DMS153 (cell line): ENCODE data around the gene MCMBP.
"Not testable (repeated sequence)": the region's sequence is repeated elsewhere in the genome, so short reads cannot be mapped to it uniquely, and the experiment has no call there.

Experiments used
- DNase-seq: peaks from one replicate; lab custom pipeline; 2025; lab: John Stamatoyannopoulos, UW

The MCMBP gene

DNA sequence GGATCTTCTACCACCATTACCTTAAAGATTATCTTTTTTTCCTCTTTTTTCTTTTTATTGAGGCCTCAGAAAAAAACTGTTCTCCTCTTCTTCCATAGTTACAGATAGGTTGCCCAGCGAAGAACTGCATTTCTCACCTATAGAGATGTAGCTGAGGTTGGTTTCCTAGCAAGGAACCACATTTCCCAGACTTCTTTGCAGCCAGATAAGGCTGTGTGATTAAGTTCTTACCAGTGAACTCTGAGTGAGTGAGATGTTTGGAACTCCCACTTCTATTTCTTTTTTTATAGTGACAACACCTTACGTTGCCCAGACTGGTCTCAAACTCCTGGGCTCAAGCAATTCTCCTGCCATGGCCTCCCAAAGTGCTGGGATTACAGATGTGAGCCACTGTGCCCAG is 5.9 kb upstream of the MCMBP start:
- no peak for DNase-seq

- peak; percentile 79 for DNase-seq
Measured at GRCh38 chr10:119872860-119873681, 428 bp upstream of the MCMBP start.

- peak; percentile 74 for DNase-seq
Measured at GRCh38 chr10:119871881-119872609, 598 bp downstream of the MCMBP start.

- not testable (repeated sequence) for DNase-seq
Measured at GRCh38 chr10:119869398-119869797, 3.2 kb downstream of the MCMBP start.

DNA sequence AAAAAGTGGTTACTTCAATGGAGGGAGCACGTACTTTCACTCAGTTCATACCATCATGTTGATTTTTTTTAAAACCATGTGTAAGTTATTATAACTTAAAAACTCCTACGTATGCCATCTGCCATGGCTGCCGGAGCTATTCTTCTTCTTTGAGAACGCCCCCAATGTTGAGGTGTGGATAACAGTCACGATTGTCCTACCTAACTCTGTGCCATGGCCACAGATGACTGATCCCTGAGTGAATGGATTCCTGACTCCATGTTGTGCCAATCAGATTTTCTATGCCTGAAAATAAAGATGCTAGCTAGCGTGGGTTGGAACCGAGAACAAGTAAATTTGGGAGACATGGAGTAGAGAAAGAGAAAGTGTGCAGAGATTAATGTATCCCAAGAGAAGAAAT is 5.3 kb downstream of the MCMBP start:
- DNase-seq: no peak

- DNase-seq: no peak
Measured at GRCh38 chr10:119865699-119866240, 6.9 kb downstream of the MCMBP start.

GRCh38 chr10:119863951-119864565 is 8.6 kb downstream of the MCMBP start:
- no peak for DNase-seq

- no peak for DNase-seq
Measured at GRCh38 chr10:119862524-119862923, 10.1 kb downstream of the MCMBP start.

DNA sequence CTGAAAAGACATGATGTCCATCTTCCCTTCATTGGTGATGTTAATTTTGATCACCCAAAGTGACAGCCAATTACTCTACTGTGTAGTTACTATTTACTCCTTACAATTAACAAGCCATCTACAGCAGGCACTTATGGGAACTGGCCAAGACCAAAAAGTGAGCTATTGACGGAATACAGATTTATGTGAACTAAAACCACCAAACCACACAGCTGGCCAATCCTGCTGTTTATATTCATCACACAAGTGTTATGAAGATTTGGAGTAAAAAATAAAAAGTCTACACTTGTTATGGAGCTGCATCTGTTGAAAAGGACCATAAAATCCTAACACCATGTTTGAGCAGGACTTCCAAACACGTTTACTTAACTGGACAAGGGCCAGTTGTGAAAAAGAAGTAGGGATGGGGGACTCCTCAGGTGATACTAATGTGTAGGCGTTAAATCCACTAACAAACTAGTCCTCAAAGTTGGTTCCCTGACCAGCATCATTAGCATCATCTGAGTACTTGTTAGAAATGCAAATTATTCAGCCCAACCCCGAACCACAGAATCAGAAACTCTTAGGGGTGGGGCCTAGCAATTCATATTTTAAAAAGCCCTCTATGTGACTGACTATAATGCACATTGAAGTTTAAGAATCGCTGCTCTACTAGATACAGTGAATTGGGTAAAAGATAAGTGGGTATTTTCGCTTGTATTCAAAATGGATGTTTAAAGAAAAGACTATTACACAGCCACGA is 11.6 kb downstream of the MCMBP start:
- no peak for DNase-seq

- DNase-seq: no peak
Measured at GRCh38 chr10:119859420-119860258, 13.0 kb downstream of the MCMBP start.

- DNase-seq: no peak
Measured at GRCh38 chr10:119858063-119858462, 14.6 kb downstream of the MCMBP start.

DNA sequence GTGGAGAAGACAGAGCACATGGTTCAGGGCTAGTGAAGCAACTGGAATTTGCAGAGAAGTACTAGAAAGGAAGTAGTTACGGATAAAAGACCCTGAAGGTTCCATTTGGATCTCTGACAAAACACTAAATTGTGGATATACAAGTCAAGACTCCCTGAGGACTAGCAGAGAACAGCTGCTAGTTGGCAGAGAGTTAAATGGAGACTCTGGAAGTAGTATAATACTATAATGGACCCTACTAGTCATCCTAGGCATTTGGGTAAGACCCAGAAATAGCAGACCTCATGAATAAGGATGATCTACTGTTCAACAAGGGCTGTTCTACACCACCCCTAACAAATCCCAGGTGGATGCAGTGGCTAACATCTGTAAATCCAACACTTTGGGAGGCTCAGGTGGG is 19.1 kb downstream of the MCMBP start:
- DNase-seq: no peak

- DNase-seq: no peak
Measured at GRCh38 chr10:119852822-119853221, 19.8 kb downstream of the MCMBP start.

DNA sequence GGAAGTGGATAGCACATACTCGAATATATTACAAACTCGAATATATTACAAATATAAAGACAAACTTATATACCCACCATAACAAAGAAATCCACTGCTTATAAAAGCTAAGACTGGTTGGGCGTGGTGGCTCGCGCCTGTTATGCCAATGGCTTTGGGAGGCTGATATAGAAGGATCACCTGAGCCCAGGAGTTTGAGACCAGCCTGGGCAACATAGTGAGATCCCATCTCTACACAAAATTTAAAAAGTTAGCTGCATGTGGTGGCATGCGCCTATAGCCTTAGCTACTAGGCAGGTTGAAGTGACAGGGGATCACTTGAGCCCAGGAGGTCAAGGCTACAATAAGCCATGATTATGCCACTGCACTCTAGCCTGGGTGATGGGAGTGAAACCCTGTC is 20.4 kb downstream of the MCMBP start:
- DNase-seq: no peak

GRCh38 chr10:119849944-119850343 is 22.7 kb downstream of the MCMBP start:
- DNase-seq: no peak

GRCh38 chr10:119849031-119849789 is 23.4 kb downstream of the MCMBP start:
- no peak for DNase-seq

- DNase-seq: no peak
Measured at GRCh38 chr10:119845656-119846055, 27.0 kb downstream of the MCMBP start.

- no peak for DNase-seq
Measured at GRCh38 chr10:119834188-119834587, 38.5 kb downstream of the MCMBP start.

DNA sequence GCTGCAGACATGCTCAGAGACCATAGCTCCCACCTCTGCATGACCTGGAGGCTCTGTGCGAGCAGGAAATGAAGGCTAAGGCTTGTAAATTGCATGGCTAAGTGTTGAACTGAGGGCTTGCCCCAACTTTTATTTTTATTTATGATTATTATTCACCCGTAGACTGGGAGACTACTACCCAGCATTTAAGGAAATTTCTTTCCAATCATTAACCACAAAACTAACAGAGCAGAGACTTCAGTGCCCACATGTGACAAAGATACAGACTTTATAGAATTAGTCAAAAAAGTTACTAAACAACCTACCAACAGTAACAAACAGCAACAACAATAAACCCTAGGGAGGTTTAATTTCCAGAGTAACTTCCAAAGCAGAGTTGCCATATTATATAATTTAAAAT is 39.7 kb downstream of the MCMBP start:
- no peak for DNase-seq

DNA sequence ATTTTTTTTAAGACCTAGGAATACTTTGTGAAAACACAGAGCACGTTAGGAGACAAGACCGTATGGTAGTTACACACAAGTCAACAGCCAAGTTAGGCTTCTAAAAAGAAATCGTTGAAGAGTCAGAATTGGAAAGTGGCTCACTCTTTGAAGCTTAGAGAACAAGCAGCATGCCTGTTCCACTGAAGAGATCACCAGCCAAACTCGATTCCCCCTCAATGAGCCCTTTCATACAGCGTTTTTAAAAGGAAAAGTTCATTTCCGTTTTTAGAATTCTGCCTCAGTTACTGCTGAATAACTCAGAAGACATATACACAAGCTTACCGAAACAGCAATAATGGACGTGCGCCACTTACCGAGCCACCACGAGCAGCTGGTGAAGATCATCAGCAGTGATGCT is 41.0 kb downstream of the MCMBP start:
- DNase-seq: no peak
